Measurements from ENCODE around the gene NAA50. TPM values are rescaled to one million over a fixed set of nuclear protein-coding genes. Genes with fewer than 3 reads are reported as not detected.

NAA50 gene
- polyA plus RNA-seq, 1 of the 3 experiments (the other 2 are of a cell fraction) = 79.5 TPM

DNA sequence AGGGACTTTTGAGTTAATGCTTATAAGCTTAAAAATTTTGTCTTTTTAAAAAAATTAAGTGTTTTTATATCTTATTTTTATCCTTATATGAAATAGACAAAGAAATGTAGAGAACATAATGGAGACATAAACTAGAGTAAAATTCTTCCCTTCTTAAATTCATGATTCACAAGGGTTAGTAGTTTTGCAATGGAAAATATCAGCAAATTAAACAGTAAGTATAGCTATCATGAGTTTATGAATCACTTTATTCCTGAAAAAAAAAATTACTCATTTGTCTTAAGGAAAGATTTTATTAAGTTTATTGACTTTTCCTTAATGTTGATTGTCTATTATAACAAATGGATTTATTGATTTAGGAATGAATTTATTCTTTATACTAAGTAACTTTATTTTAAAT is 5.1 kb upstream of the NAA50 start:
- POLR2A ChIA-PET = no interaction called here
- H3K4me2 ChIP-seq = no peak overlapping the region
- H3K4me3 ChIP-seq (ENCODE audit: low read depth in 2 of 2, low read length in 1 of 2) = no peak overlapping the region
- DNase-seq = no peak
- peaks cover 49% of the 10 kb centered on the region for H3K79me2 ChIP-seq (ENCODE audit: insufficient read depth)
- no peak overlapping the region for H2AFZ ChIP-seq (ENCODE audit: low read depth)
- TF ChIP-seq EZH2phosphoT487 (IDR thresholded peaks at IDR 0.05; ENCODE audit: borderline replicate concordance, low read depth) (no peak), GABPA (IDR thresholded peaks at IDR 0.05; ENCODE audit: low read depth) (no peak), EP300 (IDR thresholded peaks at IDR 0.05; ENCODE audit: borderline replicate concordance in 1 of 2, low read depth in 1 of 2, low read length in 1 of 2) (no peak), NRF1 (IDR thresholded peaks at IDR 0.05; ENCODE audit: low read depth, low read length) (no peak), CHD2 (IDR thresholded peaks at IDR 0.05; ENCODE audit: low read length, partially characterized antibody) (no peak), TAF1 (IDR thresholded peaks at IDR 0.05; ENCODE audit: borderline replicate concordance, low read depth, low read length) (no peak), POLR2AphosphoS5 (IDR thresholded peaks at IDR 0.05; ENCODE audit: low read depth, low read length) (no peak), RFX5 (IDR thresholded peaks at IDR 0.05; ENCODE audit: low read length) (no peak), NFIC (IDR thresholded peaks at IDR 0.05; ENCODE audit: borderline replicate concordance) (no peak)
- H3K27me3 ChIP-seq (ENCODE audit: insufficient read depth) = no peaks in the 10 kb centered on the region
- H3K4me1 ChIP-seq (ENCODE audit: control insufficient read depth in 1 of 2, insufficient read depth in 2 of 2, low read depth in 1 of 2, low read length in 1 of 2) = peaks cover 0 to 10% of the 10 kb centered on the region in 2 experiments; a peak in 2 of 4 replicates
- CTCF ChIA-PET = interaction anchor here (0.8 to 1.9 kb wide), 3 partner anchors 12 to 700 kb away, joined by 3 to 10 read pairs (median 3); no protein-coding TSS in a partner anchor
- no peaks in the 10 kb centered on the region for H3K9me3 ChIP-seq
- no peaks in the 10 kb centered on the region for H3K36me3 ChIP-seq (replicated peaks in 1 of 2; ENCODE audit: control insufficient read depth in 1 of 2, insufficient read depth in 2 of 2, low read length in 1 of 2)
- no peak overlapping the region for H3K27ac ChIP-seq (ENCODE audit: low read depth in 2 of 2, low read length in 1 of 2)
- no peaks in the 10 kb centered on the region for H3K9me2 ChIP-seq
- H3F3A ChIP-seq (replicated peaks; ENCODE audit: insufficient read depth) = no peaks in the 10 kb centered on the region
- H3K9ac ChIP-seq = no peak overlapping the region
- no peaks in the 10 kb centered on the region for H4K20me1 ChIP-seq (ENCODE audit: insufficient read depth)

DNA sequence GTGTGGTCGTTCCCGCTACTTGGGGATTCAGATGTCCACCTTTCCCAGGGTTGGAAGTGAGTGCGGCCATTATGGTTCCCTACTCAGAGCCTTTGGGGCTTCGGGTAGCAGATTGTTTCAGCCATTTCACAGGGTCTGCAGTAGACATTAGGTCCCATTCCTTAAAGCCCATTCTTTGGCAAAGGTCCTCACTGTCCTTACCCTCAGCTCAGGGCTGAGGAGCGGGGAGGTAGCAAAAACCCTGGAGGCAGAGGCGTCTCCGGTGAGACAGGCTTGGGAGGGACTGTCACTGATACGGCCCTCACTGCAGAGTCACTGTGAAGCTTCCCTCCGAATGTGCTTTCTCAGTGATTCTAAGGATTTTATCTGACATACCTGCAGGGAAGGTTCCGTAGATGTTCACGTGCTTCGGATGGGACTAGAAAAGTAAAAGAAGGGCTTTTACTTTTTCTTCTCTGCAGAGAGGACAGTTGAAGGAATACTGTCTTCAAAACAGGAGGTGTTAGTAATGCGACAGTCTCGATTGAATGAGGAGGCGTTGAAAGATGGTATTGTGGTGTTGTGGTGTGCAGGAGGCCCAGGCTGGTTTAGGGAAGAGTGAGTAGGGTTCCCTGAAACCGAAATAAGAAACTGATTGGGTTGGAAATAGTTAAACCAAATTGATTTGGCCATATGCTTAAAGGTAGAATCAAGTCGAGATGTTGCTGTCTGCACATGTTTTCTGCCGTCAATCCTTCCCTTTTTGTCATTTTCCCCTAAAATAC is 1.4 kb upstream of the NAA50 start:
- peaks cover 12% of the 10 kb centered on the region for H3F3A ChIP-seq (replicated peaks; ENCODE audit: insufficient read depth)
- peaks cover 6 to 16% of the 10 kb centered on the region in 2 experiments; a peak in 3 of 4 replicates for H3K4me1 ChIP-seq (ENCODE audit: control insufficient read depth in 1 of 2, insufficient read depth in 2 of 2, low read depth in 1 of 2, low read length in 1 of 2)
- H2AFZ ChIP-seq (ENCODE audit: low read depth) = peak overlapping the region; percentile 78; the same call in 1 of the 2 replicates
- H3K9ac ChIP-seq = peak overlapping the region; percentile 97
- no peak for TF ChIP-seq SMC3 (IDR thresholded peaks at IDR 0.05; ENCODE audit: low read depth, low read length)
- no peak for TF ChIP-seq MXI1 (IDR thresholded peaks at IDR 0.05; ENCODE audit: low read depth, low read length)
- TF ChIP-seq, protein P1, sequence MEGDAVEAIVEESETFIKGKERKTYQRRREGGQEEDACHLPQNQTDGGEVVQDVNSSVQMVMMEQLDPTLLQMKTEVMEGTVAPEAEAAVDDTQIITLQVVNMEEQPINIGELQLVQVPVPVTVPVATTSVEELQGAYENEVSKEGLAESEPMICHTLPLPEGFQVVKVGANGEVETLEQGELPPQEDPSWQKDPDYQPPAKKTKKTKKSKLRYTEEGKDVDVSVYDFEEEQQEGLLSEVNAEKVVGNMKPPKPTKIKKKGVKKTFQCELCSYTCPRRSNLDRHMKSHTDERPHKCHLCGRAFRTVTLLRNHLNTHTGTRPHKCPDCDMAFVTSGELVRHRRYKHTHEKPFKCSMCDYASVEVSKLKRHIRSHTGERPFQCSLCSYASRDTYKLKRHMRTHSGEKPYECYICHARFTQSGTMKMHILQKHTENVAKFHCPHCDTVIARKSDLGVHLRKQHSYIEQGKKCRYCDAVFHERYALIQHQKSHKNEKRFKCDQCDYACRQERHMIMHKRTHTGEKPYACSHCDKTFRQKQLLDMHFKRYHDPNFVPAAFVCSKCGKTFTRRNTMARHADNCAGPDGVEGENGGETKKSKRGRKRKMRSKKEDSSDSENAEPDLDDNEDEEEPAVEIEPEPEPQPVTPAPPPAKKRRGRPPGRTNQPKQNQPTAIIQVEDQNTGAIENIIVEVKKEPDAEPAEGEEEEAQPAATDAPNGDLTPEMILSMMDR (IDR thresholded peaks at IDR 0.05) = no peak
- TF ChIP-seq CHD2 (IDR thresholded peaks at IDR 0.05; ENCODE audit: low read length, partially characterized antibody) = no peak
- no peak for TF ChIP-seq EP300 (IDR thresholded peaks at IDR 0.05; ENCODE audit: borderline replicate concordance in 1 of 2, low read depth in 1 of 2, low read length in 1 of 2)
- no peak for TF ChIP-seq TCF12 (IDR thresholded peaks at IDR 0.05)
- no peaks in the 10 kb centered on the region for H3K9me3 ChIP-seq
- peak overlapping the region; percentile 94 to 99 for H3K4me3 ChIP-seq (ENCODE audit: low read depth in 2 of 2, low read length in 1 of 2)
- no peaks in the 10 kb centered on the region for H3K9me2 ChIP-seq
- peaks cover 72% of the 10 kb centered on the region for H3K79me2 ChIP-seq (ENCODE audit: insufficient read depth)
- H3K4me2 ChIP-seq = peak overlapping the region; percentile 87
- WGBS (ENCODE audit: low lambda C conversion rate) = 9% methylated on average over 16 of the region's 18 CpGs
- CTCF ChIA-PET = interaction anchor here (0.7 to 1.5 kb wide), 4 partner anchors 9 to 432 kb away, joined by 3 to 4 read pairs (median 4); partner anchors contain the start of gene DRD3
- peaks cover 25% of the 10 kb centered on the region for H4K20me1 ChIP-seq (ENCODE audit: insufficient read depth)
- POLR2A ChIA-PET = interaction anchor here (0.8 kb wide), 1 partner anchor 232 kb away, joined by 3 read pairs; the partner anchor contains the start of gene SPICE1
- H3K27me3 ChIP-seq (ENCODE audit: insufficient read depth) = no peaks in the 10 kb centered on the region
- H3K36me3 ChIP-seq (replicated peaks in 1 of 2; ENCODE audit: control insufficient read depth in 1 of 2, insufficient read depth in 2 of 2, low read length in 1 of 2) = no peaks in the 10 kb centered on the region
- peak overlapping the region; percentile 100; a peak in 3 of 4 replicates for H3K27ac ChIP-seq (ENCODE audit: low read depth in 2 of 2, low read length in 1 of 2)
- DNase-seq = peak; percentile 11
